ENCODE data around the gene GLIPR2. TPM values are rescaled to one million over a fixed set of nuclear protein-coding genes. Genes with fewer than 3 reads are reported as not detected.

Gene GLIPR2
- polyA plus RNA-seq, 1 donor from 2014 or later = 8.0 TPM

- Histone ChIP-seq H3K4me2 (ENCODE audit: low read length) (no peak overlapping the region), H3K9me3 (ENCODE audit: low read length) (no peaks in the 10 kb centered on the region), H3K9me2 (ENCODE audit: insufficient read depth, low read length) (no peaks in the 10 kb centered on the region), H3K9ac (ENCODE audit: low read length) (no peak overlapping the region), H3K27ac (ENCODE audit: low read length) (no peak overlapping the region), H3K27me3 (ENCODE audit: insufficient read depth, low read depth, low read length) (peaks cover 15% of the 10 kb centered on the region), H2AFZ (ENCODE audit: low read depth, low read length) (no peak overlapping the region), H4K20me1 (ENCODE audit: insufficient read depth) (no peaks in the 10 kb centered on the region), H3K36me3 (ENCODE audit: insufficient read depth, low read length) (no peaks in the 10 kb centered on the region), H3K79me2 (replicated peaks; ENCODE audit: insufficient read depth, low read length) (no peaks in the 10 kb centered on the region), H3K4me3 (ENCODE audit: low read length) (no peak overlapping the region), H3F3A (ENCODE audit: insufficient read depth, low read length, poor library complexity, severe bottlenecking) (no peaks in the 10 kb centered on the region)
- TF ChIP-seq SMC3 (conservative IDR thresholded peaks at IDR 0.05; ENCODE audit: poor library complexity) (no peak), POLR2AphosphoS5 (IDR thresholded peaks at IDR 0.05) (no peak), RAD21 (conservative IDR thresholded peaks at IDR 0.05) (no peak), TAF1 (IDR thresholded peaks at IDR 0.05; ENCODE audit: low read depth) (no peak), EP300 (conservative IDR thresholded peaks at IDR 0.05; ENCODE audit: poor library complexity, severe bottlenecking) (no peak), CTCF (IDR thresholded peaks at IDR 0.05; ENCODE audit: poor library complexity, severe bottlenecking) (no peak), EZH2 (IDR thresholded peaks at IDR 0.05; ENCODE audit: borderline replicate concordance, insufficient read depth, low read length, poor library complexity, severe bottlenecking) (no peak), REST (IDR thresholded peaks at IDR 0.05; ENCODE audit: borderline replicate concordance) (no peak), MXI1 (conservative IDR thresholded peaks at IDR 0.05; ENCODE audit: poor library complexity, severe bottlenecking) (no peak)
These were observed 4.8 kb downstream of the GLIPR2 start for GRCh38 chr9:36141288-36141687.

- Histone ChIP-seq H3K4me2 (ENCODE audit: low read length) (no peak overlapping the region), H3K9me2 (ENCODE audit: insufficient read depth, low read length) (no peaks in the 10 kb centered on the region), H3K9me3 (ENCODE audit: low read length) (no peaks in the 10 kb centered on the region), H3K9ac (ENCODE audit: low read length) (no peak overlapping the region), H4K20me1 (ENCODE audit: insufficient read depth) (no peaks in the 10 kb centered on the region), H2AFZ (ENCODE audit: low read depth, low read length) (no peak overlapping the region), H3F3A (ENCODE audit: insufficient read depth, low read length, poor library complexity, severe bottlenecking) (no peaks in the 10 kb centered on the region), H3K27ac (ENCODE audit: low read length) (no peak overlapping the region), H3K36me3 (ENCODE audit: insufficient read depth, low read length) (no peaks in the 10 kb centered on the region), H3K79me2 (replicated peaks; ENCODE audit: insufficient read depth, low read length) (no peaks in the 10 kb centered on the region), H3K4me3 (ENCODE audit: low read length) (no peak overlapping the region), H3K27me3 (ENCODE audit: insufficient read depth, low read depth, low read length) (peaks cover 13% of the 10 kb centered on the region)
- no peak for TF ChIP-seq EP300 (conservative IDR thresholded peaks at IDR 0.05; ENCODE audit: poor library complexity, severe bottlenecking)
- TF ChIP-seq SMC3 (conservative IDR thresholded peaks at IDR 0.05; ENCODE audit: poor library complexity) = no peak
- TF ChIP-seq RAD21 (conservative IDR thresholded peaks at IDR 0.05) = no peak
- TF ChIP-seq POLR2AphosphoS5 (IDR thresholded peaks at IDR 0.05) = no peak
- no peak for TF ChIP-seq REST (IDR thresholded peaks at IDR 0.05; ENCODE audit: borderline replicate concordance)
- TF ChIP-seq EZH2 (IDR thresholded peaks at IDR 0.05; ENCODE audit: borderline replicate concordance, insufficient read depth, low read length, poor library complexity, severe bottlenecking) = no peak
- no peak for TF ChIP-seq TAF1 (IDR thresholded peaks at IDR 0.05; ENCODE audit: low read depth)
- no peak for TF ChIP-seq CTCF (IDR thresholded peaks at IDR 0.05; ENCODE audit: poor library complexity, severe bottlenecking)
- TF ChIP-seq MXI1 (conservative IDR thresholded peaks at IDR 0.05; ENCODE audit: poor library complexity, severe bottlenecking) = no peak
These were observed 5.2 kb downstream of the GLIPR2 start for GRCh38 chr9:36141761-36142160.

Data from neural cell (in vitro differentiated cells).